Prostate gland (tissue), 2 donors: ENCODE data around the gene RHBDD3.

Experiments used
- CTCF ChIP-seq, 4 experiments: fragments of 200-600 bp in 2 of 4; fragments of 450-650 bp in 2 of 4; sonication (generic) in 2 of 4; IDR thresholded peaks; 1 replicate in 3 of 4; 2 replicates in 1 of 4; pipeline ENCODE4 v1.5.1; 2016 to 2019; ENCODE audit warnings: antibody characterized with exemption in 4 of 4, mild to moderate bottlenecking in 2 of 4, moderate library complexity in 2 of 4
- POLR2A ChIP-seq: fragments of 450-650 bp; IDR thresholded peaks from one replicate; pipeline ENCODE4 v1.6.1; 2016; ENCODE audit warnings: antibody characterized with exemption, mild to moderate bottlenecking
- POLR2AphosphoS5 ChIP-seq: sonication (generic); formaldehyde crosslinking; IDR thresholded peaks from one replicate; pipeline ENCODE4 v1.6.1; 2017; ENCODE audit warnings: antibody characterized with exemption

GRCh38 chr22:29259253-29259899 lies 8.4 kb downstream of the RHBDD3 start:
- TF ChIP-seq POLR2A (no peak), CTCF (IDR thresholded peaks at IDR 0.05) (no peak), POLR2AphosphoS5 (no peak)
